ENCODE measurements around the gene LARGE1. TPM values are rescaled to one million over a fixed set of nuclear protein-coding genes. Genes with fewer than 3 reads are reported as not detected.
A peak's percentile ranks its signal among the peaks of the same experiment; 100 is the strongest.

Gene LARGE1
- total and polyA plus RNA-seq, 2 of the 13 experiments (the other 11 are each of a cell fraction or from before 2014, with no cell fraction given): 8.4 to 11.0 TPM

GRCh38 chr22:33510429-33510904 is 409.8 kb downstream of the LARGE1 start (continued):
- TF ChIP-seq ZMAT5 (CRISPR knock-in tag; IDR thresholded peaks at IDR 0.05; ENCODE audit: borderline replicate concordance, low read depth) (no peak), ZNF292 (CRISPR knock-in tag; IDR thresholded peaks at IDR 0.05; ENCODE audit: borderline replicate concordance, low read depth) (peak; percentile 89), AKNA (CRISPR knock-in tag; IDR thresholded peaks at IDR 0.05; ENCODE audit: borderline replicate concordance) (no peak), ZNF672 (CRISPR knock-in tag; IDR thresholded peaks at IDR 0.05) (no peak), MEIS2 (CRISPR knock-in tag; IDR thresholded peaks at IDR 0.05) (peak; percentile 22; the same call in 1 of the 2 replicates), DNMT3B (CRISPR knock-in tag; conservative IDR thresholded peaks at IDR 0.05) (no peak), THAP8 (CRISPR knock-in tag; IDR thresholded peaks at IDR 0.05; ENCODE audit: borderline replicate concordance) (no peak), PHF20 (CRISPR knock-in tag; IDR thresholded peaks at IDR 0.05) (no peak), POGK (CRISPR knock-in tag; conservative IDR thresholded peaks at IDR 0.05) (0 out of 2 replicates have a peak, but pooled peaks have one; percentile 46), RFX5 (IDR thresholded peaks at IDR 0.05; ENCODE audit: low read depth, low read length) (no peak), ZNF780A (CRISPR knock-in tag; IDR thresholded peaks at IDR 0.05) (no peak), MTF2 (CRISPR knock-in tag; IDR thresholded peaks at IDR 0.05; ENCODE audit: borderline replicate concordance) (no peak), SAFB2 (CRISPR knock-in tag; IDR thresholded peaks at IDR 0.05; ENCODE audit: borderline replicate concordance, low read depth) (peak; percentile 37; the same call in 1 of the 2 replicates), AGO2 (optimal IDR thresholded peaks at IDR 0.05; ENCODE audit: low read depth, low read length) (no peak), KLF13 (CRISPR knock-in tag; IDR thresholded peaks at IDR 0.05) (no peak), BCL3 (CRISPR knock-in tag; IDR thresholded peaks at IDR 0.05) (peak; percentile 70; the same call in 1 of the 2 replicates), ZNF761 (CRISPR knock-in tag; conservative IDR thresholded peaks at IDR 0.05) (no peak), ZNF800 (CRISPR knock-in tag; IDR thresholded peaks at IDR 0.05) (no peak), RCOR2 (CRISPR knock-in tag; IDR thresholded peaks at IDR 0.05) (peak; percentile 99)
